ENCODE data around the gene CHPF2. TPM values are rescaled to one million over a fixed set of nuclear protein-coding genes. Genes with fewer than 3 reads are reported as not detected.

The CHPF2 gene
- total RNA-seq, 2 donors from 2014 or later = 40.2 to 72.9 TPM

GRCh38 chr7:151243045-151243349 lies 10.7 kb downstream of the CHPF2 start:
- WGBS = 41% methylated on average over 2 of the region's 2 CpGs
- no peaks in the 10 kb centered on the region for H3K4me1 ChIP-seq (replicated peaks)
- no peak overlapping the region for H3K4me3 ChIP-seq
- TF ChIP-seq POLR2AphosphoS5 (IDR thresholded peaks at IDR 0.05) (no peak), POLR2A (IDR thresholded peaks at IDR 0.05) (no peak)
- TF ChIP-seq, protein P1, sequence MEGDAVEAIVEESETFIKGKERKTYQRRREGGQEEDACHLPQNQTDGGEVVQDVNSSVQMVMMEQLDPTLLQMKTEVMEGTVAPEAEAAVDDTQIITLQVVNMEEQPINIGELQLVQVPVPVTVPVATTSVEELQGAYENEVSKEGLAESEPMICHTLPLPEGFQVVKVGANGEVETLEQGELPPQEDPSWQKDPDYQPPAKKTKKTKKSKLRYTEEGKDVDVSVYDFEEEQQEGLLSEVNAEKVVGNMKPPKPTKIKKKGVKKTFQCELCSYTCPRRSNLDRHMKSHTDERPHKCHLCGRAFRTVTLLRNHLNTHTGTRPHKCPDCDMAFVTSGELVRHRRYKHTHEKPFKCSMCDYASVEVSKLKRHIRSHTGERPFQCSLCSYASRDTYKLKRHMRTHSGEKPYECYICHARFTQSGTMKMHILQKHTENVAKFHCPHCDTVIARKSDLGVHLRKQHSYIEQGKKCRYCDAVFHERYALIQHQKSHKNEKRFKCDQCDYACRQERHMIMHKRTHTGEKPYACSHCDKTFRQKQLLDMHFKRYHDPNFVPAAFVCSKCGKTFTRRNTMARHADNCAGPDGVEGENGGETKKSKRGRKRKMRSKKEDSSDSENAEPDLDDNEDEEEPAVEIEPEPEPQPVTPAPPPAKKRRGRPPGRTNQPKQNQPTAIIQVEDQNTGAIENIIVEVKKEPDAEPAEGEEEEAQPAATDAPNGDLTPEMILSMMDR (IDR thresholded peaks at IDR 0.05) = no peak
- H3K27me3 ChIP-seq (replicated peaks; ENCODE audit: insufficient read depth) = no peaks in the 10 kb centered on the region
- H3K27ac ChIP-seq = no peak overlapping the region
- intact Hi-C loops (cut with DNase I) = no loop called here
- no peak for DNase-seq (ENCODE audit: low spot score)
- H3K9me3 ChIP-seq = no peaks in the 10 kb centered on the region
- peaks cover 0 to 2% of the 10 kb centered on the region in 2 donors for H3K36me3 ChIP-seq

GRCh38 chr7:151243408-151244195 lies 11.3 kb downstream of the CHPF2 start:
- TF ChIP-seq, protein P1 (IDR thresholded peaks at IDR 0.05) = no peak
- TF ChIP-seq POLR2AphosphoS5 (IDR thresholded peaks at IDR 0.05) = no peak
- TF ChIP-seq POLR2A (IDR thresholded peaks at IDR 0.05) = no peak
- 41% methylated on average over 17 of the region's 17 CpGs for WGBS
- H3K4me3 ChIP-seq = no peak overlapping the region
- no peaks in the 10 kb centered on the region for H3K4me1 ChIP-seq (replicated peaks)
- DNase-seq (ENCODE audit: low spot score) = no peak
- H3K36me3 ChIP-seq = peaks cover 0 to 2% of the 10 kb centered on the region in 2 donors
- intact Hi-C loops (cut with DNase I) = loop anchor here (2.0 kb wide), 1 partner anchor 59 kb away; no protein-coding TSS in a partner anchor
- H3K27me3 ChIP-seq (replicated peaks; ENCODE audit: insufficient read depth) = no peaks in the 10 kb centered on the region
- no peak overlapping the region for H3K27ac ChIP-seq
- no peaks in the 10 kb centered on the region for H3K9me3 ChIP-seq

DNA sequence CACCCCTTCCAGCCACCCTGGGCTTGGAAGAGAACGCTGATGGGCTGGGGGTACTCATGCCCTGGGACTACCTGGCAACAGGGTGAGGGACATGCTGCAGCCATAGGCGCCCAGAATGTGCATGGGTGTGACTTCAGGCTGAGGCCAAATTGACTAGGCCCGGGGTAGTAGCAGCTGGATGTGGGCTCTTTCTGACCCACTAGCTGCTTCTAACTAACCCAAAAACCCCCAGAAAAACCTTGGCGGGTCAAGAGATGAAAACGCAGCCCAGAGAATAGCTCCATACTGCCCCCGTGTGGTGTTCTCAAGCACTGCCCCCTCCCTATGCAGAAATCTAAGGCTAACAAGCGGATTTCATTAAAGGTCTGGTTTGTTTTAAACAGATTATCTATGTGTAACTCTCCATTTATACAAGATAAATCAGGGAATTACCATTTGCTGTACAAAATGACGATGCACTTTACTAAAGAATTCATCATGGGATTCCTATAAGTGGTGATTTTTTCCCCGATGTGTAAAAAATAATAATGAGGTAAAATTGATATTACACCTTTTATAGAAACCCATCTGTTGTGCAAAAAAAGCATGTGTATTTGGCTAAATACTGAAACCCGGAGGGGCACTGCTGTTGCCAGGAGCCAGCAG lies 12.0 kb downstream of the CHPF2 start:
- TF ChIP-seq, protein P1 (IDR thresholded peaks at IDR 0.05) = peak; percentile 50 to 71 (median 62)
- no peak for TF ChIP-seq POLR2A (IDR thresholded peaks at IDR 0.05)
- H3K4me3 ChIP-seq = no peak overlapping the region
- H3K27me3 ChIP-seq (replicated peaks; ENCODE audit: insufficient read depth) = no peaks in the 10 kb centered on the region
- DNase-seq (ENCODE audit: low spot score) = no peak
- 33% methylated on average over 10 of the region's 10 CpGs for WGBS
- intact Hi-C loops (cut with DNase I) = loop anchor here (2.0 kb wide), 1 partner anchor 58 kb away; no protein-coding TSS in a partner anchor
- H3K27ac ChIP-seq = no peak overlapping the region
- peaks cover 0 to 2% of the 10 kb centered on the region in 2 donors for H3K36me3 ChIP-seq
- no peaks in the 10 kb centered on the region for H3K9me3 ChIP-seq
- no peaks in the 10 kb centered on the region for H3K4me1 ChIP-seq (replicated peaks)

DNA sequence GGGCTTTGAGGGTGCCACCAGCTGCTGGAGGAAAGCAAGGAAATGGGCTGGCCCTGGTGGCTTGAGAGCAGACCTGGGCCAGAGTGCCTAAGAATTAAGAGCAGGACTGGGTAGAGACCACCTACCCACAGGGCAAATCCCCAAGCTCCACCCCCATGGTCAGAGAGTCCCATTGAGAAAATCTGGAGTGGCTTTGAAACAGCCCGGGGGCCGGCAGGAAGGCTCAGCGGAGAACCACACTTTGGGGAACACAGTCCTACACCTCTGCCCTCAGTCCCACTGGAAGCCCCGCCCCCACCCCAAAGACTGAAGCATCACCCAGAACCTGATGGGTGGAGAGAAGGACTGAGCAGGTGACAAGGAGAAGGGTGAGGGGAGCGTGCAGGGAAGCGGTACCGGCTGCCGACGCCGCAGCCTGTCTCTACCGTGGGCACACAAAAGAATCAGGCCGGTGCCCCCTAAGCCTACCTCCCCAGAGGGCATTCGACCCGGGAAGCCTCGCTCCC lies 12.6 kb downstream of the CHPF2 start:
- Histone ChIP-seq H3K27me3 (replicated peaks; ENCODE audit: insufficient read depth) (no peaks in the 10 kb centered on the region), H3K4me3 (peak overlapping the region; percentile 24 to 25), H3K36me3 (peaks cover 0 to 2% of the 10 kb centered on the region in 2 donors), H3K4me1 (replicated peaks) (no peaks in the 10 kb centered on the region), H3K27ac (no peak overlapping the region), H3K9me3 (no peaks in the 10 kb centered on the region)
- intact Hi-C loops (cut with DNase I) = loop anchor here (2.0 kb wide), 1 partner anchor 58 kb away; no protein-coding TSS in a partner anchor
- DNase-seq (ENCODE audit: low spot score) = no peak
- TF ChIP-seq POLR2A (IDR thresholded peaks at IDR 0.05) (no peak), POLR2AphosphoS5 (IDR thresholded peaks at IDR 0.05) (no peak)
- TF ChIP-seq, protein P1 (IDR thresholded peaks at IDR 0.05) = no peak
- 14% methylated on average over 15 of the region's 15 CpGs for WGBS

All from prostate gland (tissue), 2 donors.